HG03196 (cell line): ENCODE measurements around the gene DENND4B.

Experiments
- ATAC-seq: cut with Tn5 transposase; IDR thresholded peaks from one replicate; pipeline ENCODE4 v1.9.1; 2021; ENCODE audit not compliant: unreplicated experiment

The DENND4B gene

GRCh38 chr1:153945795-153946621 lies 510 bp downstream of the DENND4B start:
- peak; percentile 60 for ATAC-seq

GRCh38 chr1:153945131-153945794 lies 1.3 kb downstream of the DENND4B start:
- ATAC-seq = peak; percentile 21

GRCh38 chr1:153944827-153945117 lies 1.7 kb downstream of the DENND4B start:
- ATAC-seq = no peak

GRCh38 chr1:153944005-153944826 lies 2.3 kb downstream of the DENND4B start:
- no peak for ATAC-seq

GRCh38 chr1:153942766-153943549 lies 3.6 kb downstream of the DENND4B start:
- no peak for ATAC-seq

- ATAC-seq = no peak
These were observed 4.4 kb downstream of the DENND4B start for GRCh38 chr1:153941826-153942725.

- ATAC-seq = no peak
These were observed 5.8 kb downstream of the DENND4B start for GRCh38 chr1:153940756-153941155.

GRCh38 chr1:153939476-153939875 lies 7.0 kb downstream of the DENND4B start:
- ATAC-seq = no peak

GRCh38 chr1:153938996-153939395 lies 7.5 kb downstream of the DENND4B start:
- ATAC-seq = no peak

- no peak for ATAC-seq
These were observed 9.2 kb downstream of the DENND4B start for GRCh38 chr1:153937331-153937730.

- ATAC-seq = no peak
These were observed 10.3 kb downstream of the DENND4B start for GRCh38 chr1:153936011-153936802.

GRCh38 chr1:153934746-153935145 lies 11.8 kb downstream of the DENND4B start:
- no peak for ATAC-seq

GRCh38 chr1:153933955-153934354 lies 12.6 kb downstream of the DENND4B start:
- no peak for ATAC-seq

- no peak for ATAC-seq
These were observed 13.1 kb downstream of the DENND4B start for GRCh38 chr1:153933430-153933829.

- no peak for ATAC-seq
These were observed 14.1 kb downstream of the DENND4B start for GRCh38 chr1:153932156-153933131.

GRCh38 chr1:153929981-153930948 lies 16.3 kb downstream of the DENND4B start:
- no peak for ATAC-seq

GRCh38 chr1:153929426-153929825 lies 17.1 kb downstream of the DENND4B start:
- ATAC-seq = no peak
